NOMO-1 treated with DMSO at 0.1 percent for 48 hours (cell line): Measurements from ENCODE around the gene JPH2.

ENCODE experiments used
- DNase-seq: peaks from one replicate; lab custom pipeline; 2025; ENCODE audit not compliant: unreplicated experiment; lab: John Stamatoyannopoulos, UW

The JPH2 gene

DNA sequence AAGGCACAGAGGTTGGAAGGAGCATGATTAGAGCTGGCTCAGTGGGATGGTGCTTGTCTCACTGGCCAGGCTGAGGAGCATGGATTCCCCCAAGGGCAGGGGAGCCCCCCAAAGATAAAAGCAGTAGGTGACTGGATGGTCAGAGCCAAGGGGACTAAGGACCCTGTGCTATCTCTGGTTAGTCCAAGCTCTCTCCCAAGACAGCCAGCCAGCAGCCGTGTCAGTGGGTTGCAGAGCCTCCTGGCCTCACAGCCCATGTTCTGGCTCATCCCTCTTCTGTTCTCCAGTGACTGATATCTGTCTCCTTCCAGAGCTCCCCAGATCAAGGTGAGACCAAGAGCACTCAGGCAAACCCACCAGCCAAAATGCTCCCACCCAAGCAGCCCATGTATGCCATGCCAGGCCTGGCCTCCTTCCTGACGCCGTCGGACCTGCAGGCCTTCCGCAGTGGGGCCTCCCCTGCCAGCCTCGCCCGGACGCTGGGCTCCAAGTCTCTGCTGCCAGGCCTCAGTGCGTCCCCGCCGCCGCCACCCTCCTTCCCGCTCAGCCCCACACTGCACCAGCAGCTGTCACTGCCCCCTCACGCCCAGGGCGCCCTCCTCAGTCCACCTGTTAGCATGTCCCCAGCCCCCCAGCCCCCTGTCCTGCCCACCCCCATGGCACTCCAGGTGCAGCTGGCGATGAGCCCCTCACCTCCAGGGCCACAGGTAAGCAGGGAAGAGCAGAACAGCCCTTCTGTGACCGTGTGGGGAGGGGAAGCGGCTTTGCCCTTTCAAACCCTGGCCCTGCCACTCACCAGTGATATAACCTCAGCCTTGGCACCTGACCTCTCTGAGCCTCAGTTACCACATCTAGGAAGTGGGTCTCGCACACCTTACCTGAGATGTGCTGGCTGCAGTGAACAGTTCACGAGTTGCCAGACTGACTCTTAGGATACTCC lies 121.3 kb downstream of the JPH2 start:
- DNase-seq = no peak

DNA sequence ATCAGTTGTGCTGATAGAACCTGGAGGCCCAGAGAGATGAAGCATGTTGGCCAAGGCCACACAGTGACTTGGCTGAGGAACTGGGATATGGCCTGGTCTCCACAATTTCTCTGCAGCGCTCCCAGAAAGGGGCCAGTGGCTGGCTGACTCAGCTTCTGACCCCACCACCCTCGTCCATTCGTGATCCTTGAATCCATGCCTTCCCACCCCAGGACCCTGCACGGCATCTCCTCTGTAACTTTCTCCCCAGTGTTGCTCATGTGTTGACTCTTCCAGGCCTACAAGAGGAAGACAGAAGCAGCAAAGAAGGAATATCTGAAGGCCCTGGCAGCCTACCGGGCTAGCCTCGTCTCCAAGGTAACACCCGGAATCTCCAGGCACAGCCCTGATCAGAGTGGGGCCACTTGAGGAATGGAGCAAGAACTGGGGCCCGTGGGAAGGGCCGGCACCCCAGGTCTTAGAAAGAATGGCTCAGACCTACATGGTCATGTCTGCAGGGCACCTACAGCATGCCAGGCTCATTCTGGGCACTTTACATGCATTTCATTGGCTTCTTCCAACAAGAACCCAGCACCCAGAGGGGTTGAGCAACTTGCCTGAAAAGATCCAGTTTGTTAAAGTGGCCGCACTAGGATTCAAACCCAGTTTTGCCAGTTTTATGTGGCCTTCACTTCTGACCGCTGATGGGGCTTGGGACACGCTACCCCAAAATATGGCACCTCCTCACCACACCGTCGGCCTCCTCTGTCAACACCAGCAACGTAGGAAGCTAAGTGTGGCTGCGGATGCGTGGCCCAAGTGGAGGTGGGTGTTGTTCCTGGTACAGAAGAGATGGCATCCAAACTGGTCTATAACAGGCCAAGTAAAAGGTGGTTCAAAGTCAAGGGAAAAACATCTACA lies 122.2 kb downstream of the JPH2 start:
- DNase-seq = no peak
